Liver (tissue), 9 donors: ENCODE results near the gene FCRL2. TPM values are rescaled to one million over a fixed set of nuclear protein-coding genes. Genes with fewer than 3 reads are reported as not detected.

Experiments used
- DNase-seq: peaks from one replicate; pipeline ENCODE4 v3.0.0-alpha.2; 2017; ENCODE audit warnings: low spot score
- H3K27ac ChIP-seq, 2 donors: one replicate each; pipeline ENCODE4 v1.7.0; 2013; ENCODE audit warnings: inconsistent platforms in 2 of 2, low read length in 2 of 2, control low read depth in 1 of 2, low read depth in 1 of 2, mild to moderate bottlenecking in 1 of 2
- H3K27me3 ChIP-seq, 4 donors: one replicate each; pipeline versions ENCODE4 v1.6.1 to v1.7.0; 2013; ENCODE audit warnings: low read length in 3 of 4, inconsistent platforms in 1 of 4, mild to moderate bottlenecking in 1 of 4, moderate library complexity in 1 of 4; ENCODE audit not compliant: control insufficient read depth in 4 of 4, insufficient read depth in 4 of 4
- H3K36me3 ChIP-seq, 4 donors: one replicate each; pipeline versions ENCODE4 v1.6.1 to v1.7.0; 2013; ENCODE audit warnings: low read length in 3 of 4, mild to moderate bottlenecking in 3 of 4, low read depth in 1 of 4, moderate library complexity in 1 of 4; ENCODE audit not compliant: control insufficient read depth in 4 of 4, insufficient read depth in 3 of 4
- H3K4me1 ChIP-seq, 4 donors: one replicate each; pipeline versions ENCODE4 v1.6.1 to v1.7.0; 2013; ENCODE audit warnings: low read length in 3 of 4, mild to moderate bottlenecking in 3 of 4, moderate library complexity in 1 of 4; ENCODE audit not compliant: control insufficient read depth in 4 of 4, insufficient read depth in 4 of 4
- H3K4me3 ChIP-seq, 3 donors: one replicate each; pipeline versions ENCODE4 v1.6.1 to v1.7.0; 2013; ENCODE audit warnings: low read length in 3 of 3, control low read depth in 1 of 3, low read depth in 1 of 3, mild to moderate bottlenecking in 1 of 3
- H3K9ac ChIP-seq, 2 donors: one replicate each; pipeline ENCODE4 v1.7.0; 2013; ENCODE audit warnings: low read length in 2 of 2, mild to moderate bottlenecking in 2 of 2, moderate library complexity in 2 of 2, control low read depth in 1 of 2, low read depth in 1 of 2
- H3K9me3 ChIP-seq, 4 donors: one replicate each; pipeline versions ENCODE4 v1.6.1 to v1.7.0; 2013; ENCODE audit warnings: low read length in 3 of 4; ENCODE audit not compliant: control insufficient read depth in 4 of 4
- ATF3 ChIP-seq: IDR thresholded peaks from 2 replicates; pipeline ENCODE4 v1.6.1; 2016; ENCODE audit warnings: antibody characterized with exemption
- CTCF ChIP-seq: fragments of 150-350 bp; IDR thresholded peaks from 2 replicates; pipeline ENCODE4 v1.5.1; 2017; ENCODE audit warnings: improper control_type of control experiment, low read depth, low read length; ENCODE audit not compliant: missing input control
- EGR1 ChIP-seq, 2 donors: IDR thresholded peaks; 2 replicates each; pipeline ENCODE4 v1.6.1; 2016 to 2018; ENCODE audit warnings: antibody characterized with exemption in 2 of 2, low read depth in 2 of 2
- FOXA1 ChIP-seq: IDR thresholded peaks from 2 replicates; pipeline ENCODE4 v1.6.1; 2016; ENCODE audit warnings: antibody characterized with exemption
- FOXA2 ChIP-seq: IDR thresholded peaks from 2 replicates; pipeline ENCODE4 v1.6.1; 2016; ENCODE audit warnings: antibody characterized with exemption
- GABPA ChIP-seq, 2 donors: IDR thresholded peaks in 1 of 2; conservative IDR thresholded peaks in 1 of 2; 2 replicates each; pipeline ENCODE4 v1.6.1; 2016; ENCODE audit warnings: antibody characterized with exemption in 2 of 2, mild to moderate bottlenecking in 1 of 2, moderate library complexity in 1 of 2
- HNF4A ChIP-seq, 2 donors: conservative IDR thresholded peaks; 2 replicates each; pipeline ENCODE4 v1.6.1; 2016; ENCODE audit warnings: antibody characterized with exemption in 2 of 2, mild to moderate bottlenecking in 2 of 2
- HNF4G ChIP-seq: IDR thresholded peaks from 2 replicates; pipeline ENCODE4 v1.6.1; 2016; ENCODE audit warnings: antibody characterized with exemption
- JUND ChIP-seq, 2 donors: IDR thresholded peaks; 2 replicates each; pipeline ENCODE4 v1.6.1; 2016; ENCODE audit warnings: antibody characterized with exemption in 2 of 2
- NR2F2 ChIP-seq: IDR thresholded peaks from 2 replicates; pipeline ENCODE4 v1.6.1; 2016; ENCODE audit warnings: antibody characterized with exemption
- RAD21 ChIP-seq, 2 donors: IDR thresholded peaks; 2 replicates each; pipeline ENCODE4 v1.6.1; 2016; ENCODE audit warnings: antibody characterized with exemption in 2 of 2, mild to moderate bottlenecking in 2 of 2
- REST ChIP-seq: IDR thresholded peaks from 2 replicates; pipeline ENCODE4 v1.6.1; 2016; ENCODE audit warnings: antibody characterized with exemption, mild to moderate bottlenecking
- RXRA ChIP-seq, 2 donors: IDR thresholded peaks; 2 replicates each; pipeline ENCODE4 v1.6.1; 2017 to 2018; ENCODE audit warnings: antibody characterized with exemption in 2 of 2, mild to moderate bottlenecking in 1 of 2
- SP1 ChIP-seq: IDR thresholded peaks from 2 replicates; pipeline ENCODE4 v1.6.1; 2018; ENCODE audit warnings: antibody characterized with exemption, mild to moderate bottlenecking
- TAF1 ChIP-seq: conservative IDR thresholded peaks from 2 replicates; pipeline ENCODE4 v1.6.1; 2016; ENCODE audit warnings: antibody characterized with exemption, mild to moderate bottlenecking
- YY1 ChIP-seq: IDR thresholded peaks from 2 replicates; pipeline ENCODE4 v1.6.1; 2016; ENCODE audit warnings: antibody characterized with exemption, mild to moderate bottlenecking
- ZBTB33 ChIP-seq: IDR thresholded peaks from 2 replicates; pipeline ENCODE4 v1.6.1; 2016; ENCODE audit warnings: antibody characterized with exemption
- WGBS: extraction: QIAGEN DNeasy Blood & Tissue Kit; methylation state at CpG from one replicate; pipeline ENCODE4 v1.1.7; 2013; 5-methylcytosine and 5-hydroxymethylcytosine counted together
- polyA plus RNA-seq, 2 donors: library from polyadenylated mRNA; stranded (reverse) in 1 of 2; unstranded in 1 of 2; fragments of 200-250 nt in 1 of 2; fragments of >200 nt in 1 of 2; fragmentation: Nextera tagmentation in 1 of 2; extraction: Ambion mirVana in 1 of 2; gene quantifications; one replicate each; pipeline versions ENCODE4 v1.2.1 to v1.2.3, GENCODE V29; 2013 to 2015
- total RNA-seq, 2 donors: library from RNA; depleted of rRNA; stranded (reverse); fragments of >200 nt; gene quantifications; one replicate each; pipeline ENCODE4 v1.2.3, GENCODE V29; 2014
- donor health status: healthy.
- donor health status: healthy.
- donor health status: healthy.
- donor health status: healthy.
- donor health status: healthy.

The FCRL2 gene
- total and polyA plus RNA-seq, 4 donors = 0.08 to 0.43 (median 0.23) TPM; not detected in 1

GRCh38 chr1:157725221-157725577 is 51.7 kb downstream of the FCRL2 start:
- peaks cover 0 to 1% (median 0%) of the 10 kb centered on the region in 4 donors for H3K4me1 ChIP-seq
- DNase-seq = no peak
- no peak overlapping the region for H3K9ac ChIP-seq
- WGBS = 49% methylated on average over 2 of the region's 2 CpGs
- H3K4me3 ChIP-seq = no peak overlapping the region
- H3K27ac ChIP-seq = no peak overlapping the region
- peaks cover 0 to 10% (median 5%) of the 10 kb centered on the region in 4 donors for H3K9me3 ChIP-seq
- no peak for TF ChIP-seq HNF4A (conservative IDR thresholded peaks at IDR 0.05)
- no peak for TF ChIP-seq FOXA2
- TF ChIP-seq HNF4G = no peak
- no peak for TF ChIP-seq NR2F2
- TF ChIP-seq REST = no peak
- TF ChIP-seq SP1 = no peak
- TF ChIP-seq YY1 = no peak
- TF ChIP-seq JUND (IDR thresholded peaks at IDR 0.05) = no peak
- no peak for TF ChIP-seq ATF3
- TF ChIP-seq ZBTB33 = no peak
- no peak for TF ChIP-seq GABPA (IDR thresholded peaks at IDR 0.05 in 1 of 2, conservative IDR thresholded peaks at IDR 0.05 in 1 of 2)
- TF ChIP-seq TAF1 = no peak
- no peak for TF ChIP-seq FOXA1
- H3K27me3 ChIP-seq = no peaks in the 10 kb centered on the region
- no peaks in the 10 kb centered on the region for H3K36me3 ChIP-seq

GRCh38 chr1:157724537-157725220 is 52.3 kb downstream of the FCRL2 start:
- WGBS = 69% methylated on average over 2 of the region's 2 CpGs
- H3K36me3 ChIP-seq = no peaks in the 10 kb centered on the region
- H3K27ac ChIP-seq = no peak overlapping the region
- peaks cover 0 to 10% (median 5%) of the 10 kb centered on the region in 4 donors for H3K9me3 ChIP-seq
- no peak for DNase-seq
- H3K27me3 ChIP-seq = peaks cover 0 to 2% (median 0%) of the 10 kb centered on the region in 4 donors
- no peak overlapping the region for H3K4me3 ChIP-seq
- H3K9ac ChIP-seq = no peak overlapping the region
- peaks cover 0 to 1% (median 0%) of the 10 kb centered on the region in 4 donors for H3K4me1 ChIP-seq
- TF ChIP-seq EGR1 (IDR thresholded peaks at IDR 0.05; ENCODE audit: low read depth in 2 of 2) (no peak), FOXA2 (no peak), CTCF (no peak), NR2F2 (no peak), HNF4A (conservative IDR thresholded peaks at IDR 0.05) (no peak), REST (no peak), ATF3 (no peak), RAD21 (IDR thresholded peaks at IDR 0.05) (no peak), GABPA (IDR thresholded peaks at IDR 0.05 in 1 of 2, conservative IDR thresholded peaks at IDR 0.05 in 1 of 2) (no peak), SP1 (no peak), JUND (IDR thresholded peaks at IDR 0.05) (no peak), TAF1 (no peak), ZBTB33 (no peak), RXRA (IDR thresholded peaks at IDR 0.05) (no peak)
